Stimulated activated CD4-positive, alpha-beta T cell treated with anti-CD3 and anti-CD28 coated beads, Interleukin-4, amount 100 ng/mL, for 1 hour (primary cell): ENCODE measurements around the gene URGCP.
"Not testable (repeated sequence)": the region's sequence is repeated elsewhere in the genome, so short reads cannot be mapped to it uniquely, and the experiment has no call there.

Experiments
- DNase-seq: peaks from one replicate; pipeline ENCODE4 v3.0.0-alpha.2; 2020

Gene URGCP

GRCh38 chr7:43870316-43870715, 36.1 kb downstream of the URGCP start:
- DNase-seq: no peak

GRCh38 chr7:43869867-43870240, 36.5 kb downstream of the URGCP start:
- no peak for DNase-seq

GRCh38 chr7:43869006-43869866, 37.2 kb downstream of the URGCP start, which contains the start of gene MRPS24:
MRPS24 (minus strand) TSS chr7:43869517; CDS start chr7:43869495, 22 bp downstream.
- DNase-seq: peak; percentile 96

- no peak for DNase-seq
Observed at GRCh38 chr7:43868681-43869005, 37.8 kb downstream of the URGCP start.

GRCh38 chr7:43868181-43868580, 38.2 kb downstream of the URGCP start:
- DNase-seq: no peak

- DNase-seq: no peak
Observed at GRCh38 chr7:43865277-43865676, 41.1 kb downstream of the URGCP start.

- no peak for DNase-seq
Observed at GRCh38 chr7:43864126-43864525, 42.3 kb downstream of the URGCP start.

GRCh38 chr7:43856996-43857395, 49.4 kb downstream of the URGCP start:
- no peak for DNase-seq

- no peak for DNase-seq
Observed at GRCh38 chr7:43856316-43856715, 50.1 kb downstream of the URGCP start.

- no peak for DNase-seq
Observed at GRCh38 chr7:43855176-43855575, 51.2 kb downstream of the URGCP start.

- DNase-seq: no peak
Observed at GRCh38 chr7:43851805-43852204, 54.6 kb downstream of the URGCP start.

GRCh38 chr7:43850348-43851116, 55.9 kb downstream of the URGCP start:
- DNase-seq: no peak

- DNase-seq: no peak
Observed at GRCh38 chr7:43849047-43849446, 57.3 kb downstream of the URGCP start.

GRCh38 chr7:43847496-43847895, 58.9 kb downstream of the URGCP start:
- DNase-seq: no peak

- no peak for DNase-seq
Observed at GRCh38 chr7:43844662-43845061, 61.7 kb downstream of the URGCP start.

GRCh38 chr7:43844257-43844656, 62.1 kb downstream of the URGCP start:
- DNase-seq: no peak

- DNase-seq: no peak
Observed at GRCh38 chr7:43843296-43843695, 63.1 kb downstream of the URGCP start.

GRCh38 chr7:43838201-43838658, 68.2 kb downstream of the URGCP start:
- no peak for DNase-seq

GRCh38 chr7:43834463-43835251, 71.7 kb downstream of the URGCP start:
- peak; percentile 23 for DNase-seq

GRCh38 chr7:43830917-43831316, 75.5 kb downstream of the URGCP start:
- DNase-seq: not testable (repeated sequence)
